SK-N-DZ (cell line): ENCODE data around the gene ATXN7L1.
"Not testable (repeated sequence)": the region's sequence is repeated elsewhere in the genome, so short reads cannot be mapped to it uniquely, and the experiment has no call there.

ENCODE experiments used
- DNase-seq: peaks from one replicate; pipeline ENCODE4 v3.0.0-alpha.2; 2015; ENCODE audit warnings: low spot score

Gene ATXN7L1

GRCh38 chr7:105861224-105861623 is 15.2 kb downstream of the ATXN7L1 start:
- DNase-seq: no peak

GRCh38 chr7:105860793-105861192 is 15.6 kb downstream of the ATXN7L1 start:
- DNase-seq: no peak

- no peak for DNase-seq
These were observed 19.1 kb downstream of the ATXN7L1 start for GRCh38 chr7:105857009-105857952.

- DNase-seq: no peak
These were observed 21.9 kb downstream of the ATXN7L1 start for GRCh38 chr7:105854498-105854897.

- no peak for DNase-seq
These were observed 22.4 kb downstream of the ATXN7L1 start for GRCh38 chr7:105853931-105854419.

- DNase-seq: no peak
These were observed 25.3 kb downstream of the ATXN7L1 start for GRCh38 chr7:105851064-105851463.

- no peak for DNase-seq
These were observed 27.1 kb downstream of the ATXN7L1 start for GRCh38 chr7:105849122-105849855.

GRCh38 chr7:105846404-105846803 is 30.0 kb downstream of the ATXN7L1 start:
- no peak for DNase-seq

- not testable (repeated sequence) for DNase-seq
These were observed 31.7 kb downstream of the ATXN7L1 start for GRCh38 chr7:105844681-105845080.

GRCh38 chr7:105841866-105842265 is 34.5 kb downstream of the ATXN7L1 start:
- no peak for DNase-seq

GRCh38 chr7:105840981-105841749 is 35.2 kb downstream of the ATXN7L1 start:
- no peak for DNase-seq

GRCh38 chr7:105839266-105839665 is 37.1 kb downstream of the ATXN7L1 start:
- DNase-seq: no peak

GRCh38 chr7:105838627-105839231 is 37.7 kb downstream of the ATXN7L1 start:
- DNase-seq: no peak

GRCh38 chr7:105837765-105838626 is 38.4 kb downstream of the ATXN7L1 start:
- DNase-seq: no peak

- no peak for DNase-seq
These were observed 41.0 kb downstream of the ATXN7L1 start for GRCh38 chr7:105835441-105835840.

GRCh38 chr7:105831824-105832535 is 44.4 kb downstream of the ATXN7L1 start:
- DNase-seq: no peak

- DNase-seq: no peak
These were observed 45.1 kb downstream of the ATXN7L1 start for GRCh38 chr7:105831302-105831620.

GRCh38 chr7:105830405-105831301 is 45.7 kb downstream of the ATXN7L1 start:
- no peak for DNase-seq
